OCI-LY7 (cell line): ENCODE results near the gene FKBP15.

Experiments
- CTCF ChIP-seq: fragments of 200-600 bp; sonication (generic); conservative IDR thresholded peaks from 2 replicates; pipeline ENCODE4 v1.5.1; 2014; ENCODE audit warnings: mild to moderate bottlenecking, antibody characterized with exemption, low read length, moderate library complexity, mixed read lengths
- EZH2phosphoT487 ChIP-seq: fragments of 200-600 bp; sonication (generic); IDR thresholded peaks from 2 replicates; pipeline ENCODE4 v1.6.1; 2018; ENCODE audit warnings: low read depth, borderline replicate concordance, mild to moderate bottlenecking, mixed run types, antibody characterized with exemption, low read length, moderate library complexity, mixed read lengths

- TF ChIP-seq CTCF, result no peak
- TF ChIP-seq EZH2phosphoT487, result no peak
Measured at GRCh38 chr9:113221003-113221799, at the start of gene FKBP15, which contains the start of gene SLC31A1.
